Choroid plexus epithelial cell (primary cell): ENCODE results near the gene POMT2.
"Not testable (repeated sequence)": the region's sequence is repeated elsewhere in the genome, so short reads cannot be mapped to it uniquely, and the experiment has no call there.

Experiments
- DNase-seq: peaks from one replicate; pipeline ENCODE4 v3.0.0-alpha.2; 2010; ENCODE audit warnings: low read depth
- H3K4me3 ChIP-seq: 2 replicates; pipeline ENCODE4 v1.5.1; 2011; ENCODE audit warnings: low read depth, mild to moderate bottlenecking, control low read depth, low read length, moderate library complexity
- CTCF ChIP-seq: conservative IDR thresholded peaks from 2 replicates; pipeline ENCODE4 v1.5.1; 2011; ENCODE audit warnings: low read depth, mild to moderate bottlenecking, control low read depth, inconsistent platforms, low read length, moderate library complexity

POMT2 gene

GRCh38 chr14:77340389-77340788 lies 19.7 kb upstream of the POMT2 start:
- no peak for TF ChIP-seq CTCF
- DNase-seq: no peak

GRCh38 chr14:77339407-77339806 lies 18.7 kb upstream of the POMT2 start:
- no peak overlapping the region for H3K4me3 ChIP-seq
- DNase-seq: peak; percentile 44
- TF ChIP-seq CTCF: no peak

More at GRCh38 chr14:77340389-77340788, 19.7 kb upstream of the POMT2 start:
- H3K4me3 ChIP-seq: no peak overlapping the region

GRCh38 chr14:77338302-77338701 lies 17.6 kb upstream of the POMT2 start:
- no peak for DNase-seq
- TF ChIP-seq CTCF: no peak
- no peak overlapping the region for H3K4me3 ChIP-seq

- DNase-seq: no peak
- TF ChIP-seq CTCF: no peak
- H3K4me3 ChIP-seq: no peak overlapping the region
These were observed 17.2 kb upstream of the POMT2 start for GRCh38 chr14:77337880-77338279.

GRCh38 chr14:77337255-77337654 lies 16.6 kb upstream of the POMT2 start:
- DNase-seq, H3K4me3 ChIP-seq: not testable (repeated sequence)

- no peak overlapping the region for H3K4me3 ChIP-seq
- no peak for DNase-seq
- no peak for TF ChIP-seq CTCF
These were observed 14.9 kb upstream of the POMT2 start for GRCh38 chr14:77335576-77335975.

GRCh38 chr14:77329872-77330271 lies 9.2 kb upstream of the POMT2 start:
- no peak overlapping the region for H3K4me3 ChIP-seq
- TF ChIP-seq CTCF: no peak
- no peak for DNase-seq

GRCh38 chr14:77327111-77327510 lies 6.4 kb upstream of the POMT2 start:
- no peak for DNase-seq
- TF ChIP-seq CTCF: no peak

More at GRCh38 chr14:77327111-77327510, 6.4 kb upstream of the POMT2 start:
- H3K4me3 ChIP-seq: no peak overlapping the region
